H7 (cell line): ENCODE data around the gene LAGE3. TPM values are rescaled to one million over a fixed set of nuclear protein-coding genes. Genes with fewer than 3 reads are reported as not detected.

Experiments used
- DNase-seq: peaks from one replicate; pipeline ENCODE4 v3.0.0; 2012
- H3K27me3 ChIP-seq: 2 replicates; pipeline ENCODE4 v1.6.0; 2011; ENCODE audit warnings: mild to moderate bottlenecking, low read length; ENCODE audit not compliant: control insufficient read depth, insufficient read depth
- H3K36me3 ChIP-seq: replicated peaks from 2 replicates; pipeline ENCODE4 v1.5.1; 2011; ENCODE audit warnings: low read length; ENCODE audit not compliant: control insufficient read depth, insufficient read depth
- H3K4me3 ChIP-seq: 2 replicates; pipeline ENCODE4 v1.5.1; 2011; ENCODE audit warnings: low read depth, mild to moderate bottlenecking, control low read depth, low read length, moderate library complexity; ENCODE audit not compliant: insufficient read depth
- total RNA-seq: library from RNA; depleted of rRNA; stranded (reverse); fragments of >200 nt; shearing (Covaris generic); gene quantifications from 2 replicates; pipeline ENCODE4 v1.2.3, GENCODE V29; 2014

Gene LAGE3
- total RNA-seq, 1 experiment from 2014 or later = 84.9 TPM

DNA sequence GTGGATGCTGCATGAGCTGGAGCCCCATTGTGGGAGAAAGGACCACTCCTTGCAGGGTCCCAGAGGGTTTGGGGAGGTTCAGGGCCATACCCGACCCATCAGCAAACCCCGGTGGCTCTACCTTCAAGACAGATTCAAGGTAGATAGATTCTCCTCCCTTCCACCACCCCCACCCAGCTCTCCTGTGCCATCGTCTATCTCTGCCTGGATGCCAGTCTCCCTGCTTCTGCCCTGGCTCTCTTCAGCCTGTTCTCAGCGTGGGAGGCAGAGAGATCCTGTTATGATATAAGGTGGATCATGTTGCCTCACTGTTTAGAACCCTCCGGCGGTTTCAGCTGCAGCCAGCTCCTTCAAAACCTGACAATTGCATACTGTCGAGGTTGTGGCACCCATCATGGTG lies 5.4 kb downstream of the LAGE3 start:
- H3K4me3 ChIP-seq = no peak overlapping the region
- no peaks in the 10 kb centered on the region; the same call in 1 of the 2 replicates for H3K36me3 ChIP-seq
- DNase-seq = no peak
- H3K27me3 ChIP-seq = no peaks in the 10 kb centered on the region

DNA sequence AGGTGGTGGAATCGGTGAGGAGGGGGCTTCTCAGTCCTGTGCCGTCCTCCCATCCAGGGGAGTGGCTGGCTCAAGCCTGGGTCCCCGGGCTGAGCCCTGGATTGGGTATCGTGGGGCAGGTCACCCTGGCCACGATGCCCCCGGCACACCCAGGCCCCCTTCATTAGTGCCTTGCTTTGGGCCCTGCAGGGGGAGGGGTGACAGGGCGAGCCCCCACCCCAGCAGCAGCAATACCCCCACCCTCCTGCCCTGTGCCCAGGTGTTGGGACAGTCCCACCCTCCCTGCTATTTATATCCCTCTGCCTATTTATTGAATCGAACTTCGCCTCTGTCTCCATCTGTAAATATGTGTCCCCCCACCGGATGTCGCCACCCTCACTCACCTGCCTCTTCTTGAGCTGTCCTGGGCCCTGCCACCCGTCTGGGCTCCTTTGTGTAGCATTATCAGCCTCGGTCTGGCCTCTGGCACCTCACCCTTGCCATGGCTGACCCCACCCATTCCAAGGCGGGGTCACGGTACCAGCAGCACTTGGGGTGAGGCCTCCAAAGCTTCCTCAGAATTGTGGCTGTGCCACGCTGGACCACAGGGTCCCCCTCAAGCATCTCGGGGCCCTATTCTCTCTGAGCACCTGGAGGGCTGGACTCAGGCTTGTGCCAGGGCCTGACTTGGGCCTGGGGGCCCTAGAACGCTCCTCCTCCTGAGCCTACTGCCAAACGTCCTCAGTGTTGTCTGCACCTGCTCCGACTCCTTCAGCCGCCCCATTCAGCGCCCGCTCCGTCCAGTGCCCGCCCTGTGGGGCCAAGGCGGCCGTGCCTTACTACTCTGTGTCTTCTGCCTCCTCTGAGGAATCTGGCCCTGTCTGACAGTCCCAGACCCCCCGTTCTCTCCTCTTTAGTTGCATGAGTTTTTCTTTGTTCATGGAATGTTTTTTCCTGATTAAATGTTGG lies 6.1 kb downstream of the LAGE3 start:
- no peaks in the 10 kb centered on the region for H3K27me3 ChIP-seq

DNA sequence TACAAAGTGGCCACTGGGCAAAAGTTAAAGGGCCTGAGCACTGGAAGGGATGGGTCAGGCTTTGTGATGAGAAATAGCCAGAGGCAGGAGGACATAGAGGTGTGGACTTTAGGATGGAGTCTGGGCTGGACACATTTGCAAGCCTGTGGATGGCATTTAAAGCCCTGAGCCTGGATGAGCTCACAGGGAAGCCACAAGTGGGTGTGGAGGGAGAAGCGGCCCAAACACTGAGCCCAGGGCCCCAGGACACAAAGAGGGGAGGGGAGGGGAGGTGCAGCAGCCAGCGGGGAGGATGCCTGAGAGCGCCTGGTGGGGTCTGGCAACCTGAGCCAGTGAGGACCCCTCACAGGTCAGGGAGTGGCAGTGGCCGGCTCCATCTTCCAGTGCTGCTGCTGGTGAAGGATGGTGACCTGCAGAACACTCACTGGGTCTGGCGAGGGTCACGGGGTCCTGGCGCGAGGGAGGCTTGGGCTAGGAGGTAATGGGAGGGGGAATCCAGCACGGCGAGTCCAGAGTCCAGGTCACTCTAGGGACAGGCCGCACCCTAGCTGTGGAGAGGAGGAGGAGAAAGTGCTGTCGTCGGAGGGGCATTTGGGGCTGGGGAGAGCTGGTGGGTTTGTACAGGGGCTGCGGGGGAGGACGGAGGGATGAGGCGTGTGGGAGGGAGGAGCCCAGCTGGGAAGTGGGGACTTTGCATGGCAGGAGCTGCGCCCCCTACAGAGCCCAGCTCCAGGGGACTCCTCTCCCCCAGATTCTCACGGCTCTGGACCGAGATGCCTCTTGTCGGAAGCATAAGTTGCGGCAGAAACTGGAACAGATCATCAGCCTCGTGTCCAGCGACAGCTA lies 7.0 kb downstream of the LAGE3 start:
- no peaks in the 10 kb centered on the region; the same call in 1 of the 2 replicates for H3K36me3 ChIP-seq
- DNase-seq = no peak
- no peak overlapping the region for H3K4me3 ChIP-seq
- H3K27me3 ChIP-seq = no peaks in the 10 kb centered on the region

More for the DNA sequence above, 6.1 kb downstream of the LAGE3 start:
- Histone ChIP-seq H3K36me3 (no peaks in the 10 kb centered on the region; the same call in 1 of the 2 replicates), H3K4me3 (no peak overlapping the region)
- DNase-seq = peak; percentile 66

DNA sequence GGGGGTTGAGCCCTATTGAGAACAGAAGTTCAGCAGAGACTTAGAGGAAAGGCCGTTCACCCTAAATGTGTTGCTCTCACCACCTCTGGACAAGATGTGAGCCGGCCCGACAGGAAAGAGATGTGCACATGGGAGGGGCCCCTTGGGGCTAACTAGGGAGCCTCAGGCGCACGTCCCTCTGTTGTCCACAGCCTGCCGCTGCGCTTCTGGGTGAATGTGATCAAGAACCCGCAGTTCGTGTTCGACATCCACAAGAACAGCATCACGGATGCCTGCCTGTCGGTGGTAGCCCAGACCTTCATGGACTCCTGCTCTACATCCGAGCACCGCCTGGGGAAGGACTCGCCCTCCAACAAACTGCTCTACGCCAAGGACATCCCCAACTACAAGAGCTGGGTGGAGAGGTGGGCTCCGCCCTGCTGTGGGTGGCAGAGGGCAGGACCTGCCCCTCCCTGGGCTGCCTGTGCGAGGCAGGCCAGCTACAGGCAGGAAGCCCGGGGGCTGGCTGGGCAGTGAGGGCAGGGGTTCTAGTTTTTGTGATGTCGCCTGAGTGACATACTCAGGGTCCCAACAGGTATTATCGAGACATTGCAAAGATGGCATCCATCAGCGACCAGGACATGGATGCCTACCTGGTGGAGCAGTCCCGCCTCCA lies 8.0 kb downstream of the LAGE3 start:
- H3K27me3 ChIP-seq = no peaks in the 10 kb centered on the region
- H3K4me3 ChIP-seq = no peak overlapping the region
- DNase-seq = no peak
- no peaks in the 10 kb centered on the region; the same call in 1 of the 2 replicates for H3K36me3 ChIP-seq

DNA sequence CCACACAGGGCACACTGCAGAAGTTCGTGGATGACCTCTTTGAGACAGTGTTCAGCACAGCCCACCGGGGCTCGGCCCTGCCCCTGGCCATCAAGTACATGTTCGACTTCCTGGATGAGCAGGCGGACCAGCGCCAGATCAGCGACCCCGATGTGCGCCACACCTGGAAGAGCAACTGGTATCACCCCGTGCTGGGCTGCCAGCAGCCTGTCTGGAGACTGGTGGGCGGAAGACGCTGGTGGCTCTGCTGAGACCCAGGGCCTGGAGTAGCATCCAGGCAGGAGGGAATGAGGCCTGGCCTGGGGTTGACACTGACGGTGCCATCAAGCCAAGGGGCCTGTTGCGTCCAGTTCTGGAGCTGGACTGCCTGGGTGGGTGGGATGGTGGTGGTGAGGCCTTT lies 8.6 kb downstream of the LAGE3 start:
- no peak for DNase-seq
- Histone ChIP-seq H3K4me3 (no peak overlapping the region), H3K27me3 (no peaks in the 10 kb centered on the region), H3K36me3 (no peaks in the 10 kb centered on the region; the same call in 1 of the 2 replicates)

DNA sequence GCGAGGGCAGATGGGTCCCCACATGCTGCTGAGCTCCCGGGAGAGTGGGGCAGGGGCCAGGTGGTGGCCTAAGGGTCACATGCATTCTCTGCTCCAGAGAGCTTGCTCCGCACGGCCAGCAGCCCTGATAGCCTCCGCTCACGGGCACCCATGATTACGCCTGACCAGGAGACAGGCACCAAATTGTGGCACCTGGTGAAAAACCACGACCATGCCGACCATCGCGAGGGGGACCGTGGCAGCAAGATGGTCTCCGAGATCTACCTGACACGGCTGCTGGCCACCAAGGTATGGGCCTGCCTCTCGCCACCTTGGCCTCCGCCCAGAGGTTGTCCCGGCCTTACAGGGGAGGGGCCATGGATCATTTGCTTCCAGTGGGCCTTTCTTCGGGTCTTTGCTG lies 9.2 kb downstream of the LAGE3 start:
- Histone ChIP-seq H3K36me3 (no peaks in the 10 kb centered on the region; the same call in 1 of the 2 replicates), H3K27me3 (no peaks in the 10 kb centered on the region), H3K4me3 (no peak overlapping the region)
- no peak for DNase-seq

DNA sequence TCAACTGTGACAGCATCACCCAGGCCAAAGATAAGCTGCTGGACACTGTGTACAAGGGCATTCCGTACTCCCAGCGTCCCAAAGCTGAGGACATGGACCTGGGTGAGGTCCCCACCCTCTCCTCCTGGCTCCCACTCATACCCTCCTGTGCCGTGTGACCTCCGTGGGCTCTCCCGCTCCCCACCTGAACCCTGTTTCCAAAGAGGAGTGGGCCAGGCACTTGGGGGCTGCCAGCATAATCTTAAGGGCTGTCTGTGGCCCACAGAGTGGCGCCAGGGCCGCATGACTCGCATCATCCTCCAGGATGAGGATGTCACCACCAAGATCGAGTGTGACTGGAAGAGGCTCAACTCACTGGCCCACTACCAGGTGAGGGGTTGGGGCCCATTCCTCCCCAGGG lies 10.0 kb downstream of the LAGE3 start:
- no peak for DNase-seq
- H3K36me3 ChIP-seq = no peaks in the 10 kb centered on the region; the same call in 1 of the 2 replicates
- H3K4me3 ChIP-seq = no peak overlapping the region
- no peaks in the 10 kb centered on the region for H3K27me3 ChIP-seq

DNA sequence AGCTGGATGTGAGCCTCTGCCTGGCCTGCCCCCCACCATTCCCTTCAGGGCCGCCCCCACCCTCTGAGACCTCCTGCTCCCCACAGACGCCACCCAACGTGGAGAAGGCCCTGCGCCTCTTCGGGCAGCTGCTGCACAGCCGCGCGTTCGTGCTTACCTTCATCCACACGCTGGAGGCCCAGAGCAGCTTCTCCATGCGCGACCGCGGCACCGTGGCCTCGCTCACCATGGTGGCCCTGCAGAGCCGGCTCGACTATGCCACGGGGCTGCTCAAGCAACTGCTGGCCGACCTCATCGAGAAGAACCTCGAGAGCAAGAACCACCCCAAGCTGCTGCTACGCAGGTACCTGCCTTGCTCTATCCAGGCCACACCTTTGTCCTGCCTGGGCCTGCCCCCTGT lies 10.9 kb downstream of the LAGE3 start:
- DNase-seq = no peak
- Histone ChIP-seq H3K36me3 (no peaks in the 10 kb centered on the region; the same call in 1 of the 2 replicates), H3K4me3 (no peak overlapping the region), H3K27me3 (no peaks in the 10 kb centered on the region)

DNA sequence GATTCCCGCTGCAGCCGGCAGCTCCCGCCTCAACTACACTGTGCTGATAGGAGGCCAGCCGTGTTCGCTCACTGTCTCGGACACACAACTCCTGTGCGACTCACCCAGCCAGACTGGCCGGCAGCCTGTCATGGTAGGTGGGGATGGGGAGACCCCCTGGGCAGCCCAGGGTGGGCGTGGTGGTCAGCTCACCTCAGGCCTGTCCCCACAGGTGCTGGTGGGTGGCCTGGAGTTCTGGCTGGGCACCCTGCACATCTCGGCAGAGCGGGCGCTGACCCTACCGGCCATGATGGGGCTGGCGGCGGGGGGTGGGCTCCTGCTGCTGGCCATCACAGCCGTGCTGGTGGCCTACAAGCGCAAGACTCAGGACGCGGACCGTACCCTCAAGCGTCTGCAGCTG lies 11.5 kb downstream of the LAGE3 start:
- Histone ChIP-seq H3K27me3 (no peaks in the 10 kb centered on the region), H3K4me3 (no peak overlapping the region), H3K36me3 (no peaks in the 10 kb centered on the region; the same call in 1 of the 2 replicates)
- no peak for DNase-seq

DNA sequence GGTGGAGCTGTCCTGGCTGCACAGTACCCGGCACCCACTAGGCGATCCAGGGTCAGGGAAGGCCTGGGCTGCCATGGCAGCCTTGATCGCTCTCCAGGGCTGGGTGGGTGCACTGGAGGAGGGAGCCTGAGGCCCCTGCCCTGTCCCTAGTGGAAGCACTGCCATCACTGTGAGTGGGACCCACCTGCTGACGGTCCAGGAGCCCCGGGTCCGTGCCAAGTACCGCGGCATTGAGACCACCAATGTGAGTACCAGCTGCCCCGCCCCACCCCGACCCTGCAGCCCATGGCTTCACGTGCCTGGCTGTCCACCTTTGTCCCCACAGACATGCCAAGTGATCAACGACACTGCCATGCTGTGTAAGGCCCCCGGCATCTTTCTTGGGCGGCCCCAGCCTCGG lies 12.2 kb downstream of the LAGE3 start:
- H3K27me3 ChIP-seq = no peaks in the 10 kb centered on the region
- DNase-seq = no peak
- no peak overlapping the region for H3K4me3 ChIP-seq
- H3K36me3 ChIP-seq = no peaks in the 10 kb centered on the region; the same call in 1 of the 2 replicates

DNA sequence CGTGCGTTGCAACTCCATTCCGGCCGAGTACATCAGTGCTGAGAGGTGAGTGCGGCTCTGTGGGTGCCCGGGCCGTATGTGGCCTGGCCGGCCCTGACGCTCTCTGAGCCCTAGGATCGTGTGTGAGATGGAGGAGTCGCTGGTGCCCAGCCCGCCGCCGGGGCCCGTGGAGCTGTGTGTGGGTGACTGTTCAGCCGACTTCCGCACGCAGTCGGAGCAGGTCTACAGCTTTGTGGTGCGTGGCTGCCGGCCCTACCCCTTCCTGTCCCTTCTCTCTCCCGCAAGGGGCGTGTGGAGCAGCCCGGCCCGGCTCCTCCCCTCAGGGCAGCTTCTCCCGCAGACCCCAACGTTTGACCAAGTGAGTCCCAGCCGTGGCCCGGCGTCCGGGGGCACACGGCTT lies 13.0 kb downstream of the LAGE3 start:
- no peaks in the 10 kb centered on the region for H3K27me3 ChIP-seq

DNA sequence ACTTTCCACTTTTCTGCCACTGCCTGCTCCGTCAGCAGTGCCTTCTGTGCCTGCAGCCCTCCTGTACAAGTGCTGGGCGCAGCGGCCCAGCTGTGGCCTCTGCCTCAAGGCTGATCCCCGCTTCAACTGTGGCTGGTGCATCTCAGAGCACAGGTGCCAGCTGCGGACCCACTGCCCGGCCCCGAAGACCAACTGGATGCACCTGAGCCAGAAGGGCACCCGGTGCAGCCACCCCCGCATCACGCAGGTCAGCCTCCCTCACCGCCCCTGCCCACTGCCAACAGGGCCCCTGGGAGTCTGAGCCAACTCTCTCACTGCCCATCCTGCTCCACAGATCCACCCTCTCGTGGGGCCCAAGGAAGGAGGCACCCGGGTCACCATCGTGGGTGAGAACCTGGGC lies 13.5 kb downstream of the LAGE3 start:
- Histone ChIP-seq H3K4me3 (no peak overlapping the region), H3K36me3 (no peaks in the 10 kb centered on the region; the same call in 1 of the 2 replicates), H3K27me3 (no peaks in the 10 kb centered on the region)
- DNase-seq = no peak

More for the DNA sequence above, 13.0 kb downstream of the LAGE3 start:
- Histone ChIP-seq H3K4me3 (no peak overlapping the region), H3K36me3 (no peaks in the 10 kb centered on the region; the same call in 1 of the 2 replicates)
- no peak for DNase-seq

DNA sequence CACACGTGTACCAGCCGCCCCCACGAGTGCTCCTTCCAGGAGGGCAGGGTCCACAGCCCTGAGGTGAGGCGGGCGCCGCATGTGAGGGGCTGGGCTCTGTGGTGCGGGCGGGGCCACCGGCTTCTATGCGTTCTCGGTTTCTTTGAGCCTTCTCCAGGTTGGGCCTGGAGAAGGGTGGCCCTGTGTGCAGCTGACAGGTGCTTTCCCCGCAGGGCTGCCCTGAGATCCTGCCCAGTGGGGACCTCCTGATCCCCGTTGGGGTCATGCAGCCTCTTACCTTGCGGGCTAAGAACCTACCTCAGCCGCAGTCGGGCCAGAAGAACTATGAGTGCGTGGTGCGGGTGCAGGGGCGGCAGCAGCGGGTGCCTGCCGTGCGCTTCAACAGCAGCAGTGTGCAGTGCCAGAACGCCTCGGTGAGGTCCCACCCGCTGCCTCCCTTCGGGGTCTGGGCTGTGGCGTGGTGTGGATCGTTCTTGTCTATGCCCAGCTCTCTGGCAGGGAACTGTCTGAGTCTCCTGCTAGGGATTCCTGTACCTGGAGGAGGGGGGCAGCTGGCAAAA lies 14.2 kb downstream of the LAGE3 start:
- no peak for DNase-seq
- H3K4me3 ChIP-seq = no peak overlapping the region
- no peaks in the 10 kb centered on the region for H3K27me3 ChIP-seq
- no peaks in the 10 kb centered on the region; the same call in 1 of the 2 replicates for H3K36me3 ChIP-seq
